Renal cortical epithelial cell (primary cell): ENCODE measurements around the gene PLA2G3. TPM values are rescaled to one million over a fixed set of nuclear protein-coding genes. Genes with fewer than 3 reads are reported as not detected.
A peak's percentile ranks its signal among the peaks of the same experiment; 100 is the strongest.
"Not testable (repeated sequence)": the region's sequence is repeated elsewhere in the genome, so short reads cannot be mapped to it uniquely, and the experiment has no call there.

Experiments used
- DNase-seq: peaks from one replicate; pipeline ENCODE4 v3.0.0-alpha.2; 2011; ENCODE audit warnings: low read depth
- total RNA-seq: library from RNA; depleted of rRNA; stranded (reverse); fragments of >200 nt; gene quantifications from 2 replicates; pipeline ENCODE4 v1.2.3, GENCODE V29; 2014

The PLA2G3 gene, protein sequence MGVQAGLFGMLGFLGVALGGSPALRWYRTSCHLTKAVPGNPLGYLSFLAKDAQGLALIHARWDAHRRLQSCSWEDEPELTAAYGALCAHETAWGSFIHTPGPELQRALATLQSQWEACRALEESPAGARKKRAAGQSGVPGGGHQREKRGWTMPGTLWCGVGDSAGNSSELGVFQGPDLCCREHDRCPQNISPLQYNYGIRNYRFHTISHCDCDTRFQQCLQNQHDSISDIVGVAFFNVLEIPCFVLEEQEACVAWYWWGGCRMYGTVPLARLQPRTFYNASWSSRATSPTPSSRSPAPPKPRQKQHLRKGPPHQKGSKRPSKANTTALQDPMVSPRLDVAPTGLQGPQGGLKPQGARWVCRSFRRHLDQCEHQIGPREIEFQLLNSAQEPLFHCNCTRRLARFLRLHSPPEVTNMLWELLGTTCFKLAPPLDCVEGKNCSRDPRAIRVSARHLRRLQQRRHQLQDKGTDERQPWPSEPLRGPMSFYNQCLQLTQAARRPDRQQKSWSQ
- total RNA-seq: not detected in 2 replicates

DNA sequence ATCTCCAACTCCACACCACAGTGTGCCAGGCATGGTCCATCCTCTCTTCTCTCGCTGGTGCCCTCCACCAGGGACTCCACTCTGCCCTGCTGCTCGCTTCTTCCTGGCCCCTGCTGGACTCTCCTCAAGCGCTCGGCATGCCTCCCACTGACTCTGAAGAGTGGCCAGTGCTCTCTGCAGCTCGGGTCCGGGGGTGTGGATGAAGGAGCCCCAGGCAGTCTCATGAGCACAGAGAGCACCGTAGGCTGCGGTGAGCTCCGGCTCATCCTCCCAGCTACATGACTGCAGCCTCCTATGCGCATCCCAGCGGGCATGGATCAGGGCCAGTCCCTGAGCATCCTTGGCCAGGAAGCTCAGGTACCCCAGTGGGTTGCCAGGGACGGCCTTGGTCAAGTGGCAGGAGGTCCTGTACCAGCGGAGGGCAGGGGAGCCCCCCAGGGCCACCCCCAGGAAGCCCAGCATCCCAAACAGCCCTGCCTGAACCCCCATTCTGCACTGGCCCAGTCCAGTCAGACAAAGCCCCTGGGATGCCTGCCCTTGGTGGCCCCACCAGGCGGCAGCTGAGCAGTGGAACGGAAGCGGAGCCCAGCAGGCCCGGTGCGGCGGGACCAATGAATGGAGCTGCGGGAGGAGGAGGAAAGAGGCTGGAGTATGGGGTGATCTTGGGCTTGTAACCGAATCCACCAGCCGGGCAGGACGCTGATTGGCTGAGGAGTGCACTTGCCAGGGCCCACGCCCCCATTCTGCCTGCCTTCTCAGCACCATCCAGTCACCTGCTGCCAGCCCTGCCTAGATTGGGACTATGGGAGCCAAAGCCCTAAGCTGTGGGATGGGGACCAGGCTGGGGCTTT lies at the start of gene PLA2G3:
TSS of gene PLA2G3 (minus strand) at position 643 of the 851 bp plus-strand sequence. CDS start at position 489, 154 bp downstream.
- peak; percentile 26 for DNase-seq

GRCh38 chr22:31187627-31188026 lies 47.3 kb upstream of the PLA2G3 start:
- DNase-seq: no peak

DNA sequence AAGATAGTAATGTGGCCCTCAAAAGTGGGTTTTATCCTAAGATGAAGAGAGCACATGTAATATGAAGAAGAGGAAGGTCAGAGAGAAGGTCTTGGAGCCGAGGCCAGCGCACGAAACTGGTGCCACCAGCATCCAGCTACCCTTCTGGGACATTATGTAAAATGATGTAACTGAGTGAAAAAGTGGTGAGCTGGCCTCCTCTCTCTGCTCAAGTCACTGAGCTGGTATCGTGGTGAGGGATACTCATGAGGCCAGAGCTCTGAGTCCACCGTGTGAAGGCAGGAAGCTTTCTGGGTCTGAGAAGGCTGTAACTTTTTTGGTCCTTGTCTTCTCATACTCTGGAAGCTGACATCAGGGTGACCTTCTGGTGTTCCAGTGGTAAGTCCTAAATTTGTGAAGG lies 44.7 kb upstream of the PLA2G3 start:
- no peak for DNase-seq

DNA sequence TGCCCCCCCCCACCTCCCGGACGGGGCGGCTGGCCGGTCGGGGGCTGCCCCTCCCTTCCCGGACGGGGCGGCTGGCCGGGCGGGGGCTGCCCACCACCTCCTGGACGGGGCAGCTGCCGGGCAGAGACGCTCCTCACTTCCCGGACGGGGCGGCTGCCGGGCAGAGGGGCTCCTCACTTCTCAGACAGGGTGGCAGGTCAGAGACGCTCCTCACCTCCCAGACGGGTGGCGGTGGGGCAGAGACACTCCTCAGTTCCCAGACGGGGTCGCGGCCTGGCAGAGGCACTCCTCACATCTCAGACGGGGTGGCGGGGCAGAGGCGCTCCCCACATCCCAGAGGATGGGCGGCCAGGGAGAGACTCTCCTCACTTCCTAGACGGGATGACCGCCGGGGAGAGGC lies 43.7 kb upstream of the PLA2G3 start:
- no peak for DNase-seq

GRCh38 chr22:31179345-31179744 lies 39.0 kb upstream of the PLA2G3 start:
- peak; percentile 81 for DNase-seq

GRCh38 chr22:31178859-31179258 lies 38.6 kb upstream of the PLA2G3 start:
- no peak for DNase-seq

DNA sequence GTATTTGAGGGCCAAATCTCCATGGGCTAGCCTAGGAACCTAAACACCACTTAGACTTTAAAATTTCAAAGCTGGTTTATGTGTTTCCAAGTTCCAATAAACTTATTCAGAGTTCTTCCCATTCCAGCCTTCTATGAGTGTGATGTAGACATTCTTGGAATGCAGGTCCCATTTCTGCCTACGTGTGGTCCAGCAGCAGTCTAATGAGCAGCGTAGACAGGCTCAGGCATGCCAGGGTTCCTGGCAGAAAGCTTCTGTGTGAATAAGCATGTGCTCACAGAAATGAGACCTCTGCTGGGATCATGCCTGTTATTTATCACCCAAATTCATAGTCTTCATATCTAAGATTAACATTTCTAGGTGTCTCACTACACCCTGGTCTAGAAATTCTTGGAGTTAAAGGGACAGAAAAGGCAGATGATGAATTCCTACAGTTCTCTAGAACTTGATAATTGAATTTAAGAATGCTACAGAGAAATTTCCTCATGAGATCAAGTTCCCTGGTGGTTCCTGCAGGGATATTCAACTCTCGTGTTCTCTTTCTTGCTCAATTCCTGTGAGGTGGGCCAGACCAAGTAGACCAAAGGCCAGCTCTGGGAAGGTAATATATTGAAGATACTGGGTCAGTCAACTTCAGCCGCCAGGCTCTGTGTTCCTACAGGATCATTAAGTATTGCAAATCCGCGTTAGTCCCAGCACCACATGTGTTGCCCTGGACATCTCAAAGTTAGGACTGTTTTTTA lies 37.3 kb upstream of the PLA2G3 start:
- DNase-seq: peak; percentile 93

DNA sequence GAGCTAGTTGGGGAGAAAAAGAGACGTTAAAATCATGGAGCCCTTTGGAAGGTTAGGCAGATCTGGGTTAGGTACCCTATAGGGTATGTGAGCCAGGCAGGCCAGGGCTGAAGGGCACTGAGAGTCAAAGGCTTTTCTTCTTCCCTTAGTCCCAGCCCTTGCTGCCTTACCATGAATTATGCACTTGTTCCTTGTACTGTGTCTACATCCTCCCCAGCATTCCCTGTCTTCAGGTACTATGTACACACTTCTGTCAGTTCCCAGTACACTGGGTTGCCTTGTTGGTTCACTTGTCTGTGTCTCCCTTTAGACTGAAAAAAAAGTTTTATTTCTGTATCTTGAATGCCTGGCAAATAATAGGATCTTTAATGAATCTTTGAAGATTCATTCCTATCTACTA lies 36.6 kb upstream of the PLA2G3 start:
- no peak for DNase-seq

GRCh38 chr22:31173386-31174145 lies 33.3 kb upstream of the PLA2G3 start:
- peak; percentile 95 for DNase-seq

- DNase-seq: not testable (repeated sequence)
These were observed 31.4 kb upstream of the PLA2G3 start for GRCh38 chr22:31171734-31172133.

DNA sequence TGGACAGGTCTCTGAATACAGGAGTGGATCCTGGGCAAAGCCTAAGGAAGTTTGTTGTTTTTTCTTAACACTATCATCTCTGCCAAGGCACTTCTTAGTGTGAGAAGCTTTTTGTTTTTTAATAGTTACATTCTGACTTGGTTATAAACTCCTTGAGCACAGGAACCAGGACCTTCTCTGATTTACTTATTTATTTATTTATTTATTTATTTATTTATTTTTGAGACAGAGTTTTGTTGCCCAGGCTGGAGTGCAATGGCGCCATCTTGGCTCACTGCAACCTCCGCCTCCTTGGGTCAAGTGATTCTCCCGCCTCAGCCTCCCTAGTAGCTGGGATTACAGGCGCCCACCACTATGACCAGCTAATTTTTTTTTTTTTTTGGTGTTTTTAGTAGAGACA lies 30.7 kb upstream of the PLA2G3 start:
- DNase-seq: no peak

GRCh38 chr22:31162015-31162765 lies 21.9 kb upstream of the PLA2G3 start:
- peak; percentile 47 for DNase-seq

GRCh38 chr22:31161386-31161785 lies 21.1 kb upstream of the PLA2G3 start:
- no peak for DNase-seq

DNA sequence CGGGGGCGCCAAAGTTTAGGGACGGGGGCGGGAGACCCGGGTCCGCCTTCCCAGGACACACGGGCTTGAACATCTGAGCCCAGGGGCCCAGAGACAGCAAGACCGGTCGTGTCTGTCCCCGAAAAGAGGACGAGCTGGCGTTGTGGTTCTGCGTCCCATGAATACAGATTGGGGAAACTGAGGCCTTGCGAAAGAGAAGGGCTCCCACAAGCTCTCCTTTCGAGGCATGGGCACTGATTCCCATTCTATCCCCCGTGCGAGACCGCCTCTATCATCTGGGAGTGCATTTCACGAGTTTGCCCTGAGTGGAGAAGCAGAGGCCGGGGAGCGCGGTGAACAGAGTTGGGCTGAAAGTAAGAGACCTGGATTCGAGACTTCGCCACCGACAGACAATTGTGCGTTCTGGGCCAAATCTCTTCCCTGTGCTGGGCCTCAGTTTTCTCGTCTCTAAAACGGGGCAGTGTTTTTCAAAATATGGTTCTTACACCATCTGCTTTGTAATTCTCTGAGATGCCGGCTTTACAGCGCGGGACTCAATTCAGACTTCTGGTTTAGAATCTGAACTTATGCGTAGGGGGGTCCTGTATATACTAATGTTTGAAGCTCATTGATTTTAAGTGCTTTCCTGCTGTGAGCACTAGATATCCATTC lies 20.1 kb upstream of the PLA2G3 start:
- DNase-seq: no peak

- no peak for DNase-seq
These were observed 15.1 kb upstream of the PLA2G3 start for GRCh38 chr22:31155422-31155821.

DNA sequence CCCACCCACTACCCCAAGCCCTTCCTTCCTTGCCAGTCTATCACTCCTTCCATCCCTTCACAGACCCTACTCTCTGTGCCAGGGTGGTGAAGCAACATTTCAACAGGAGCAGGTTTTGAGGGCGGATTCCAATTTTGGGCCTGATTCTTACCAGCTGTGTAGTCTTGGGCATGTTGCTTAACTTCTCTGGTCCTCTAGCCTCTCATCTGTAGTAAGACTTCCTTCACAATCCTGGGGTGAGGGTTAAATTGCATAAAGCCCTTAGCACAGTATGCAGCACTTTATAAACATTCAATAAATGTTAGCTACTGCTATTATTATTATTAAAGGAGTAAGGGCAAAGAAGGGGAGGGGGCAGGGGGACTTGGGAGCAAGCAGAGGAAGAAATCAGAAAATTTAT lies 14.7 kb upstream of the PLA2G3 start:
- DNase-seq: no peak

GRCh38 chr22:31153357-31153756 lies 13.0 kb upstream of the PLA2G3 start:
- no peak for DNase-seq

GRCh38 chr22:31151872-31152271 lies 11.6 kb upstream of the PLA2G3 start:
- no peak for DNase-seq

- no peak for DNase-seq
These were observed 10.3 kb upstream of the PLA2G3 start for GRCh38 chr22:31150615-31151014.
